DMS 273 treated with DMSO at 0.1 percent for 48 hours (cell line): ENCODE results near the gene OBSL1.

ENCODE experiments used
- DNase-seq: peaks from one replicate; lab custom pipeline; 2025; lab: John Stamatoyannopoulos, UW

The OBSL1 gene

DNA sequence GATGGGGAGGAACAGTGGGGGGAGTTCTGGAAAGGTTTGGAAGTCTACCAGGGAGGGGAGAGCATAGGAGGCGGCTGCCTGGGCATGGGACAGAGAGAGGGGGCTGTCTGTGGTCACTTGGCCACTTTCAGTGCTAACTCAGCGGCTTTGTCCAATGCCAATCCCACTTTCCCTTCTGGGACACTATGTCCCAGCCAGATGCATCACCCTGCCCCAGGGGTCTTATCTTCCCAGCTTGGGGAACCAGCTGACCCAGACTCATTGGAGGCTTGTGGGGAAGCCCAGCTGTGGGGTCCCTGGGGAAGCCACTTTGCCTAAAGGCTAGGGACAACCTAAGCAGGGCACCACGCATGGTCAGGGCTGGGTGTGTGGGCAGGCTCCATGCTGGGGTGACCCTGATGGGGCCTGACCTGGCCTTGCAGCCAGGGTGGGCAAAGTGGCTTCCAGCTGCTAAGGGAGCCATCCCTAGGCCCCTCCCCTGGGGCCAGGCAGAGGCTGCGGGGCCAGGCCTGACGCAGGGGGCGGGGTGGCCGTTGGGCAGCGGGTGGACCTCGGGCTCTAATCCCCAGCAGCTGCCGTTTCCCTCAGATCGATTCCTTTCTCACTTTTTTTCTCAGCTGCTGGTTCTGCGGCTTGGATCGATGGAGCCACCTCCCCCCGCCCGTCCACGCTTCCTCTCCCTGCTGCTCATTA is 58.7 kb downstream of the OBSL1 start:
- DNase-seq: no peak

DNA sequence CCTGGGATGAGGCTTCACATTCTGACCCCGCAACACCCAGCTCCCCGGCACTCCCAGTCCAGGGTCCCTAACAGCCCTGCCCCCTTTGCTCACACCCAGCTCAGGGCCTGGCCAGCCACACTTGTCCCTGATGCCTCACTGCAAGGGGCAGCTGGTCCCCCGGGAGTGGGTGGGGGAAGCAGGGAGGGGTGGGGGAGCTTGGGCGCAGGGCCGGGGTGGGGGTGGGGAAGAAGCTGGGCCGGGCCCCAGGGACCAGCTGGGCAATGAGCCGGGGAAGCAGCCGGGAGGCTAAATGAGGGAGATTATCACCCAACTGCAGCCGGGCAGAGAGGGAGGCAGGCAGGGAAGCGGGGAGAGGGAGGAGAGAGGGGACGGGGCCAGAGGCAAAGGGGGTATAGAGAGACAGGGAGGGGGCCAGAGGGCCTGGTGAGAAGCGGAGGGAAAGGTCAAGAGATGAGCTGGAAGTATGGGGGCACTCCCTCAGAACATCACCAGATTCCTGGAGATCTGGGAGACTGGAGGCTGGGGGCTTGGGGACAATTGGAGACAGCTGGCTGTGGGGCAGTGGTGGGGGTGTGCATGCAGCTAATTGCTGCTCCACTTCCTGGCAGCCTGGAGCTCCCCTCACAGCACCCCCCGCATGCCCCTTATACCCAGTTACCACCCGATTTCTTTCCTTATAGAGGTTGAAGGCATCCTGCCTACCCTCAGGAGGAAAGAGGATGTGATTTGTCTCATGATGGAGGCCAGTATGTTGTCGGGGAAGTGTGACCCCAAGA is 59.6 kb downstream of the OBSL1 start:
- peak; percentile 53 for DNase-seq

DNA sequence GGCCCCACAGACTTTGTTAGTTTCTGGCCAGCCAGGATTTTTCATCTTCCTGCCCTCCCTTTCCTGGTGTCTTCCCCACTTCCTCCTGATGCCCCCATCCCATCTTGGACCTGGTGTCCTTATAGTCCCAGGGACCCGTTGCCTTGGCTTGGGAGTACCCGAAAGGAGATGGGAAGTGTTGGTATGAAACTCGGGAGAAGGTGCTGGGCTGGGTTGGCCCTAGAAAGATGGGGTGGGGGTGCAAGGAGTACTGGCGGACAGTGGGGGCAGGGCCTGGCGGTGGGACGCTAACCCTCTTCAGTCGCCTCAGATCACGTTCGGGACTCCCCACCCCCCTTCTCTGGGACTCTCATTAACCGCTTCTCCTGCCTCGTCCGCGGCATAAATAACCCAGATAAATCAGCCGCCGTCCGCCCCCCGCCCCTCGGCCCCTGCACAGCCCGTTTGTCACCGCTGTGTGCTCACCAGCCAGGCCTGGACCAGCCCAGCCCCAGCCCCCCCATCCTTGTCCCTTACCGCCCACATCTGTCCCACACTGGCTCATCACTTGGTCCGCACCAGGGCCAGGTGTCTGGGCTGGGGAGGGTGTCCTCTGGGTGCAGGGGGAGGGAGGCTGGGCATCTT is 60.7 kb downstream of the OBSL1 start:
- no peak for DNase-seq

DNA sequence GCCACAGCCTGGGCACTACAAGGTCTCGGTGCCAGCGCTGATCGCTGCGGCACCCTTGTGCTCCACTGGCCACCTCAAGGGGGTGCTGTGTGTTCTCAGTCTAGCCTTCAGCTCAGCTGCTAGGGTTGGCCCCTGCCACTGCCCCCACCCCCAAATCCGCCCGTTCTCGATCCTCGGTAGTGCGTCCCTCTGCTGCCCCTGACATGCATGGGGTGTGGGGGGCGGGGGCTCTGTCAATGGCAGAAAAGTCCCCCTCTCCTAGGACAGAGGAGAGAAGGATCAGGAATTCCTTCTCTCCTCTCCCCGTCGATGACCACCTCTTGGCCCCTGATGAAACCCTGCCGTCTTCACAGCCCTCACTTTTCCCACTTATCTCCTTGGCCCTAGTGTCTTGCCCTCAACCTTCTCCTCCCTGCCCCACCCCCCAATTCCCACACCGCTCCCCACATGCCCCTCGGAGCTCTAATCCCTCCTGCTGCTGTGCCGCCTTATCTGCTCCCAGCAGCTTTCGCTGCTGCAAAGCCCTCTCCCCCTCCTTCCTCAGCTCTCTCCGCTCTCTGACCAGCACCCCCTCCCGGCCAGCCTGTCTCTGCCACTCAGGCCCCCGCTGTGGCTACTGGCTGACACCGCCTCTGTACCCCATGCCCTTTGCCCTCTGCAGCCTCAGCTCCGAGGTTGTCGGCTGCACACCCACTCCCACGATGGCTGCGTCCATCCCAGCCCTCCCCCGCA is 61.4 kb downstream of the OBSL1 start:
- peak; percentile 76 for DNase-seq

DNA sequence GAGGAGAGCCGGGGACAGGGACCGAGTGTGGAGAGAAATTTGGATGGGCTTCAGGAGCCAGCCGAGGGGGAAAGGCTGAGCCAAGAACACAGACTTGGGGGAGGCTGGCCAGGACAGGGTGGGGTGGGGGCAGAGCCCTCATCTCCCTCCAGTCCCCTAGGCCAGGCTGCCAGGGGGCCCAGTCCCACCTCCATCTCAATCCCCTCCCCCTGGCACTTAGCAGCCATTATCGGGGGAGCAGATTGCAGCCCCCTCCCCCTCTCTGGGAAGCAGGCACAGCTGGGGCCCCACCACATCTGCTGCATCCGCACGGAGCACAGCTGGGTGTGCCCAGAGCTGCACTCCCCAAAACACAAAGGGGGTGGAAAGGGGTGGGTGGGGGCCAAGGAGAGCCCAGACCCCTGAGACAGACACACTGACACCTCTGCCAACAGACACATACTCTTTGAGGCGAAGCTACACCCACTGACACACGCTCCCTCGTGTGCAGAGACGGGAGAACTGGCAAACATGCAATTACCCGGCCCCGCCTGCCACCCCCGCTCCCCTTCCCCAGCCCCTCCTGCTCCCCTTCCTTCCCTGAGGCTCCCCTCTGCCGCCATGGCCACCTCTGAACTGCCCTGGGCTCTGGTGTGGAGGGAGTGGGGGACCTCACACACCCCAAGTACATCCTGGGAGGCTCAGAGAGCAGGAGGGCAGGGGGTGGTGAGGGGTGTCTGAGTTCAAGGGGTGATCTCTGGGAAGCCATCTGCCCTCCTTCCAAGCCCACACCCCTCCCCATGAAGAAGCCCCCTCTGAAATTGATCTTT is 62.2 kb downstream of the OBSL1 start:
- DNase-seq: peak; percentile 61

DNA sequence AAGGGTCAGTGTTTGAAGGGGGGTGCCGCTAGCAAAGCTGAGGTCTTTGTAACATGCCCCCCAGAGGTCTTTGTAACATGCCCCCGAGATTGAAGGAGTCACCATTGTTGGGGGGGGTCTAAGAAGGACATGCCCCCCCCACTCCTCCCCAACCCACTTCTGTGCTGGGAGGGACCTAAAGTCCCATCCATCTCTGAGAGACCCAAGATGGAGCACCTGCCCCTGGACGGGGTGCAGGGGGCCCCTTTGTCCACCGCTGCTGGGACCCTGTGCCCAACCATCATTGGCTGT is 63.0 kb downstream of the OBSL1 start:
- no peak for DNase-seq

DNA sequence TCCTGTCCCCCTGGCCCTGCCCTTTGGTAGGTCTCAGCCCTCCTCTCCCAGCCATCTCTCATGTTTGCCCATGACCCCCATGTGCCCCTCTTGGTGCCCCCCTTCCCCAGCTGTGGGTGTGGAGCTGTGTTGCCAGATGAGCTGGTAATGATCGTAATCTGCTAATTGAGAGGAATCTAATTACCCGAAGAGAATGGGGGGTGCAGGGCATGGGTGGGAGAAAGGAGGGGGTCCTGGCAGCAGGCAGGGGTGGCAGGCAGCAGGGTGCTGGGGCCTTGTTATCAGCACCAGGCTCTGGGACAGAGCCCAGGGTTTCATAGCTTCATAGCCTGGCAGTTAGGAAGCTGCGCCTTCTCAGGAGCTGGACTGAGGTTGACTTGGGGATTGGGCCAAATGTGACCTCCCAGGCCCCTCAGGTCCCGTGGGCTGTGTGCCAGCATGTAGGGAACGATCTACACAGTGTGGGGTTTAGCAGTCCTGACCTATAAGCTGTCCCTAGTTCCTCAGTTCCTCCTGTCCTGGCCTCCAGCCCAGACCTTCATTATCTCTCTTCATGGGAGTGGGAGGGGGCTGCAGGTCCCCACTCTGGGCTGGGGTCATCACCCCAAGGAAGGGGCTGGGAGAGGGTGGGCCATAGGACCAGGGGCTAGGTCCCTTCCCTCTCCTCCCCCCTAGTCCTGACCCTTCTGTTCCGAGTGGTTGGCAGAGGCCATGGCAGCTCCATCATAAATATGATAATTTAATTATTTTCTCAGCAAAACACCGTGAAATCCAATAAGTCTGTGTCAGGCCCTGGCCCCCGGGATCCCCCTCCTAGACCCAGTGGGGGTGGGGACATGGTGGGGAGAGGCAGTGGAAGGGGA is 63.5 kb downstream of the OBSL1 start:
- DNase-seq: no peak

DNA sequence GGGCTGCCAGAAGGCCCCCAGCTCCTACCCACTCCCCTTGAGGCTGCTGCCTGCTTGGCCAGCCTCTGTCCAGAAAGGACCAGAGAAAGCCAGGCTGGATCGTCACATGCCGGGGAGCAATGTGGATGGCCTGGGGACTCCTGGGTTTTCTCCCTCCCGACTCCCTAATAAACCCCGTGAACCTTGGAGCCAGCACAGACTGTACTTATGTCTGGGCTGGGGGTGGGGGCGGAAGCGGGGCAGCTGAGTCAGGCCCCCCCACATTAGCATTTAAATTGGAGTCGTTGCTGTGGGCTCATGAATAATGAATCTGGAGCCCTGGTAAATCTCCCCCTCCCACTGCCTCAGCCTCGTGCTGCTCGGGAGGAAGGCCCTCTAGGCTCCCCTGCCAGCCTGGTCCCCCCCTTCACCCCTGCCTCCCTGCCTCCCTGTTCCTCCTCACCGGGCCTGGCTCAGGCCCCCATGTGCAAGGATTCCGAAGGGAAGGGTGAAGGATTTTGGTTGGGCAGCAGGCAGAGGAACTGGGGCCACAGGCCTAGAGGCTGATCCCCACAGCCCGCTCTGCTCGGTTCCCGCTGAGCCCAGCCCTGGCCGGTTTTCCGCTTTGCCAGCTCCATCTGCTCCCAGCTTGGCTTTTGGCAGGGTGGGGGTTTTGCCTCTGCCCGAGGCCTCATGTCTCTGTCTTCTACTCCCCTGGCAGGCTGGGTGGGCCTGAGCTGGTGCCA is 64.4 kb downstream of the OBSL1 start:
- peak; percentile 93 for DNase-seq

DNA sequence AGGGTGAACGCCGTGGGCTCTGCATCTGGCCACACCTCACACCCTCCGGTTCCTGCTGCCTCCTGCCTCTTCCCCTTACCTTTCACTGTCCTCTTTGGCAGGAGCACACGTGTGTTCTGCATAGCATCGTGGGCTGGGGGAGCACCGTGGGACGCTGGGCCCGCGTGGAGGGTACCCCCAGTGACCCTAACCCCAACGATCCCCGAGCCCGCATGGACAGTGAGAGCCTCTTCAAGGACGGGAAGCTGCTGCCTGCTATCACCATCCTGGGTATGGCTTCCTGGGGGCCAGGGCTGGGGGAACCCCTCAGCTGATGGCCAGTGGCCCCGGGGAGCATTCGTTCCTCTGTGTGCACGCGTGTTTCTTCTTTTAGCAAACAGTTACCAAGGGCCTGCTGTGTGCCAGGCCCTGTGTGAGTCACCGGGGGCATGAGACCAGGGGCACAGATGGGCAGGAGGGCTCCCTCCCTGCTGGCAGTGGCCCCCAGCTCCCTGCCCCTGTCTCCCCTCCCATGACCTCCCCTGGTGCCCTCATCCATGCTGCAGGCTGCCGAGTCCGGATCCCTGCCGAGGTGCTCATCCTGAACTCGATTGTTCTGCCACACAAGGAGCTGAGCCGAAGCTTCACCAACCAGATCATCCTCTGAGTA is 65.1 kb downstream of the OBSL1 start:
- DNase-seq: peak; percentile 71

DNA sequence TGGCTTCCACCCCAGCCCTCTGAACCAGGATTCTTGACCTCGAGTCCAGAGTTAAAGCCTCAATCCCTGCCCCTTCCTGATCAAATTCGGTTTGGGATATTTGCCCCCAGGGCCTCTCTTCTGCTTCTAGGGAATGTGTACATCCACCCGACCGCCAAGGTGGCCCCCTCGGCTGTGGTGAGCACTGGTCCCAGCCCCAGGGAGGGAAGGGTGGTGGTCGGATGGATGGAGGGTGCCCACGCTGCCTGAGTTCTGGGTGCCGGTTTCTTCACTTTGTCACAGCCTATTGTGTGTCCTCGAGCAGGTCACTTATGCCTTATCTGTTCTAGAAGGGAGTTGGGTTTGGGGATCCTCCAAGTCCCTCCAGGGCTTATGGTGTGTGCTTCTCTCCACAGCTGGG is 65.8 kb downstream of the OBSL1 start:
- no peak for DNase-seq

DNA sequence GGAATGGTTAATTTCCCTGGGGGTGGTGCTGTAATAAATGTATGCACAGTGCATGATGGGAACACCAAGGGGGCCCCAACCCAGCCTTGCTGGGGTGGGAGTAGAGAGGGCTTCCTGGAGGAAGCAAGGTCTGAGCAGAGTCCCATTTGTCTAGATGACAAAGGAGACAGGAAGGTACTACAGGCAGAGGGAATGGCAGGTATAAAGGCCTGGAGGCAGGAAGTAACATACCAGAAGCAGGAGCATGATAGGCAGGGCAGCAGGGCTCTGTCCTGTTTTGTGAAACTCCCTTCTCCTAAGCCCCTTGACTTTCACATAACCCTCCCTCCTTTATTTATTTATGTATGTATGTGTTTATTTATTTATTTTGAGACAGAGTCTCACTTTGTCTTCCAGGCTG is 68.7 kb downstream of the OBSL1 start:
- no peak for DNase-seq

DNA sequence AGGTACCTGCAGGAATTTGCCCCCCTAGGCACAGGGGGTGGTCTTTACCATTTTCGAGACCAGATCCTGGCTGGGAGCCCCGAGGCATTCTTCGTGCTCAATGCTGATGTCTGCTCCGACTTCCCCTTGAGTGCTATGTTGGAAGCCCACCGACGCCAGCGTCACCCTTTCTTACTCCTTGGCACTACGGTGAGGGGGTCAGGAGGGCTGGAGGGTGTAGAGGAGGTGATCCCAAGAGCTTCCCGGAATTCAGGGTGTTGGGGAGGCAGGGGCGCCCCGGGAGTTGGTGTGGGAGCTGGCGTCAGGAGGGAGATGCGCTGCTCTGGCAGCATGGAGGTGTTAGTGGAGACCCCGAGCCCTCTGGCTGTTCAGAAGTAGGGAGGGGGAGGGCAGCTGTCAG is 69.5 kb downstream of the OBSL1 start:
- DNase-seq: no peak
